Epidermal melanocyte (primary cell): ENCODE measurements around the gene RNF169.

Source experiments
- DNase-seq: peaks from one replicate; pipeline ENCODE4 v3.0.0; 2011; ENCODE audit warnings: low spot score; ENCODE audit not compliant: insufficient read length

The RNF169 gene, protein sequence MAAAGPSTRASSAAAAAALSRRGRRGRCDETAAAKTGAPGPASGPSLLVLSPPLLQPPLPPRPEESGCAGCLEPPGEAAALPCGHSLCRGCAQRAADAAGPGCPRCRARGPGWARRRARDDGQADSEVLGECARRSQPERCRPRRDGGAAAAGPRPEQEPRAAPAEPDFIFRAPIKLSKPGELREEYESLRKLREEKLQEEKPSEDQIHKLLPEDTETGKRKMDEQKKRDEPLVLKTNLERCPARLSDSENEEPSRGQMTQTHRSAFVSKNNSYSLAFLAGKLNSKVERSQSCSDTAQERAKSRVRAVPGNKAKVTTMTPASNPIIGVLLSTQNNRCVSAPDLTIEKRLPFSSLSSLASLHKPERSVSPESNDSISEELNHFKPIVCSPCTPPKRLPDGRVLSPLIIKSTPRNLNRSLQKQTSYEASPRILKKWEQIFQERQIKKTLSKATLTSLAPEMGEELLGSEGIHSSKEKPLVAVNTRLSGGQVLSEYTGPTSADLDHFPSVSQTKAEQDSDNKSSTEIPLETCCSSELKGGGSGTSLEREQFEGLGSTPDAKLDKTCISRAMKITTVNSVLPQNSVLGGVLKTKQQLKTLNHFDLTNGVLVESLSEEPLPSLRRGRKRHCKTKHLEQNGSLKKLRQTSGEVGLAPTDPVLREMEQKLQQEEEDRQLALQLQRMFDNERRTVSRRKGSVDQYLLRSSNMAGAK

DNA sequence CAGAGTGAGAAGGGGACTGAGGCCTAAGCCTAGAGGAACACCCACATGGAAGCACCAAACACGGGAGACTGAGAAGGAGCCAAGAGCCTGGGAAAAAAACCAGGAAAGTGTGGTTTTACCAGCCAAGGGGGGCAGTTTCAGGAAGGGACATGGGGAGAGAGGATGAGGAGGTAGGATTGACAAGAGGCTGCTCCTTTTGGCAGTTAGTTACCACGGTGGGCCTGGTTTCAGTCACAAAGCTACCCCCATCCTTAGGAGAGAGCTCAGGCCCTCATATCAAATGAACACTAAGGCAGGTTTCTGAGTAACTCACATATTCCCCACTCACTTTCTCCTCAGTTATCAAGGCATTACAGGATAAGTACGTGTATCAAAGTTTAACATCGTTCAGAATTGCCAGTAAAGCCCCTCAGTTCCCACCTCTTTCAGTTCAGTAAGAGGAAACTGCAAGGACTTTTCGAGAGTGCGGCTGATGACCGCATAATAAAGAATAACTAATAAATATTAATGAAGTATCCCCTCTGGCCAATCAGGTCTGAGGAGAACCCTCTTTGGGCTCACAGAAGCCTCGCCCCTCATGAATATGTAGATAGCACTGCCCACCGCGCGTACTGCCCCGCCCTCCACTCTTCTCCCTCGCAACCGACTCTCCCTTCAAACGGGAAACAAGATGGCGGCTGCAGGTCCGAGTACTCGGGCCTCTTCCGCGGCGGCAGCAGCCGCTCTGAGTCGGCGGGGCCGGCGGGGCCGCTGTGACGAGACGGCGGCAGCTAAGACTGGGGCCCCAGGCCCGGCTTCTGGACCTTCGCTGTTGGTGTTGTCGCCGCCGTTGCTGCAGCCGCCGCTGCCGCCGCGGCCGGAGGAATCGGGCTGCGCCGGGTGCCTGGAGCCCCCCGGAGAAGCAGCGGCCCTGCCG, at the start of gene RNF169:
TSS of gene RNF169 (plus strand) at position 639 of the 916 bp plus-strand sequence. CDS start at position 671, 32 bp downstream.
- DNase-seq = peak; percentile 99

DNA sequence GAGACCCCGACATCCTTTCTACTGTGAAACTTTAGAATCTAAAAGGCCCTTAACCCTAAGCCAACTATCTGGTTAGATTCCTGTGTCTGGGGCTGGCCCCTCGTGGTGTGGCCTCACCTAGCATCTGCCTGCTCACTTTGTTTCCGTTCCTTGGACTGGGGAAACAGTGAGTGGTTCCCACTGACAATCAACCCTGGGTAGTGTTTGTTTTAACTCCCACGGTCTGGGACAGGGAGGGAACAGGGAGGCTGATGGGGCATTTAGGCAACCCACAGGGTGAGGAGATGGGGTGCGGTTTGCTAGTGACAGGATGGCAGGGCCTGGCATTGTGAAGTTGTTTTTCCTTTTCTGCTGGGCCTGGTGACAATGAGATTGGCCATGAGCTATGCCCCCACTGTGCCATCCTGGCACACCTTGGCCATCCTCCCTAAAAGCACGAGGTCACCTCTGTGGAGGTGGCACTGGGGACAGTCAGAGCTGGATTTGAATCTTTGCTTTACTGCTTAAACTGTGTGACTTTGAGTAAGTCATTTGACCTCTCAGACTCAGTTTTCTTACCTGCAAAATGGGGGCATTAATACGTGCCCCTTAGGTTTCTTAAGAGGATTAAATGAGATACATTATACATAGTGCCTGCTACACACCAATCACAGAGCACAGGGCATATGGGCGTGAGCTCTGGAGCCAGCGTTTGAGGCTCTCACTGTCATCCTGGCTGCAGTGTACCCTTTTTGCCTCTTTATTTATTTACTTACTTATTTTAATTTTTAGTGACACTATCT, 48.8 kb upstream of the RNF169 start:
- DNase-seq = no peak

DNA sequence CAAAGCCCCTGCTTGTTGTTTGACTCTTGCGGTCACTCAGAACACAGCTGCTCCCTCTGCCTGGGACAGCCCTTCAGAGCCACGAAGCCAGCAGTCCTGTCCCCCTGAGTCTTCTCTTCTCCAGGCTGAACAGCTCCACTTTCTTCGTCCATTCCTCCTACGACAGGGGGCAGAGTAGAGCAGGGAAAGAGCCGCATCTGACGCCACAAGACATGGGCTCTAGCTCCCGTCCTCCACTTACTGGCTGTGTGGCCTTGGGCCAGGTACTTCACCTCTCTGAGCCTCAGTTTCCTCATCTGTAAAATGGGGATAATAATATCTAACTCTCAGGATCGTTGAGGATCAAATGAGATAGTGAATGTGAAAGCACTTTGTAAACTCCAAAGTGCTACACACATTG, 47.3 kb upstream of the RNF169 start:
- DNase-seq = no peak

DNA sequence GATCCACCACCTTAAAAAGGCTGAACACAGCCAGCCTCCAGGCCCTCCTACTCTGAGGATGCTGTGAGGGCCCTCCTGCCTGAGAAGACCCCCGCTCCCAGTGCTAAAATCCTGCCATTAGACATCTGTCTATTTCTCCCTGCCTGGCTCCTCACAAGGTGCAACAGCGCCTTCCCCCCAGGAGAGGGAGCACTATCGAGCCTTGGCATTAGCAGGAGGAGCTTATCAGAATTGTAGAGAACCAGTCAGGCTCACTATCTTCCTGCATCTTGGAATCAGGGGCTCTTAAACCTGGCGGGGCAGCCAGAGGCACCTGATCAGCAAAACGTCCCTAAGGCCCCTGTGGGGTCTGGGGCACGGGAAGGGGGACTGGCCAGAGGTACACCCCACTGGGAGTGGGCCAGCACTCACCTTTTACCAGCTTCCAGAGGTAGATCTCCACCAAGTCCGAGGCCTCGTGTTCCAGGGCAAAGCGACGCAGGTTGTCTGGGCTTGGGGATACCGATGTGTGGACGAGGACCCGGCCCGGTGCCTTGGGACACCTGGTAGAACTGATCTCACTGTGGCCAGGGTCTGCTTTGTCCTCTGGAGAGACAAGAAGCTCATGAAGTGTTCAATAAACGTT, 46.2 kb upstream of the RNF169 start:
- peak; percentile 82 for DNase-seq

DNA sequence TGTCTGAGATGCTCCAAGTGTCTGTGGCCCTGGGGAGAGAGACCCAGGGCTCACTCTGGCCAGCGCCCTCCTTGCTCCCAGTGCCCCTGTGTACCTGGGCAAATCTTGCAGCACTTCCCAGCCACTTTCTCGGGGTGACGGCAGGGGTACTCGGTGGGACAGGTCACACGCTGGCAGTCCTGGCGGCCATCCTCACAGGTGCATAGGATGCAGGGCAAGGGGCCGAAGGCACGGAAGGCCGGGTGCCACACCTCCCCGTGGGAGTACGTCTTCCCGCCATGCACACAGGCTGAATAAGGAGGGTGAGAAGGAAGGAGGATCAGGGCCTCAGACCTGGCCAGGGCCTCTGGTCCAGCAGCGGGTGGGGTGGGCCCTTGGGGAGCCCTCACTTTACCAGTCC, 45.4 kb upstream of the RNF169 start:
- no peak for DNase-seq

DNA sequence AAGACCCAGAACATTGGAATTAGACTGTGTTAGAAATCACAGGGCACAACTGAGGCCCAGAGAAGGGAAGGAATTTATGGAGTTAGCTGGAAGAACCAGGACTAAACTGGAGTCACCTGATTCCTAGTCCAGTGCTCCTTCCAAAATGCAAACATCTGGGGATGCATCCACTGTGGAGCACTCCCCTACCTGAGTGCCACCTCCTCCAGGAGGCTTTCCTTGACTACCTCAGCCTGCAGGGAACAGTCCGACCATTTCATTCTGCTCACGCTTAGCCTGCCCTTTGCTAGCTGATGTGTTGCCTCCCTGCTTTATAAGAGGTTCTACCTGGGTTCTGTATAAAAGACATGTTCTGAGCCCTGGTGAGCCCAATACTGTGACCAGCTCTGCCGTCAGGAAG, 41.5 kb upstream of the RNF169 start:
- no peak for DNase-seq

DNA sequence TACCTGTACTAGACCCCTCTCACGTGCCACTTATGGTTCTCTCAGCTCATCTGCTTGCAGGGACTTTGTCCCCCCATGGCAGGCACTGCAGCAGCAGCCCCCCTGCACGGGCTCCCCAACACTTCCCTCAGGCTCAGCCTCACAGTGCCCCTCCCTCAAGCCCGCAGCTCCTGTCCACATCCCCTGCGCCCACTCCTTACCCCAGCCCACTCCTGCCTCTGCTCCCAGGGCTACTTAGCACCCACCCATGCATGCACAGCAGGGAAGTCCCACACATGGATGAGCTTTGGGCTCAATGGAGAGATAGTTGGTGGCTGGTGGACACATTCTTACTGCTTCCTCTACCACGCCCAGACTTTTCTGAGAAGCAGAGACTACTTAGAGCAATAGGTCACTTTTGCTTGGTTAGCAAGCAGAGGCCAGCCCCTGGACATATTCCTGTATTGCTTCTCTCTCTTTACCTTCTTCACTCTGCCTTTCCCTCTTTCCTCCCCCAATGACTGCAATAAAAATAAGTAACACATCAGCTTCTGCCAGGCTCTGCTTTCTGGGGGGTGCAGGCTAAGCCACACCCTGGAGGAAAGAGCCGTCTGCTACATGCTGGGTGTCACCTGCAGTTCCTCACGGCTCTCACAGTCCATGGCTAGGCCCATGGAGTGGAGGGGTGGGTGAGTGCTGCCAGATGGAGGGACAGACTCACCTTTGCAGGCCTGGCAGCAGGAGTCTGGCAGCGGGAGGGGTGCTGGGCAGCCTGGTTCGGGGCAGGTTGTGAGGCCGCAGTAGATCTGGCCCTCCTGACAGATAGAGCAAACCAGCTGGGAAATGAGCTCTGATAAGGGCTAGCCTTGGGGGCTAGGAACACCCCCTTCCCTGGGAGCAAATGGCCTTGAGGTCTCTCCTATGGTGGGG, 40.8 kb upstream of the RNF169 start:
- DNase-seq = no peak

DNA sequence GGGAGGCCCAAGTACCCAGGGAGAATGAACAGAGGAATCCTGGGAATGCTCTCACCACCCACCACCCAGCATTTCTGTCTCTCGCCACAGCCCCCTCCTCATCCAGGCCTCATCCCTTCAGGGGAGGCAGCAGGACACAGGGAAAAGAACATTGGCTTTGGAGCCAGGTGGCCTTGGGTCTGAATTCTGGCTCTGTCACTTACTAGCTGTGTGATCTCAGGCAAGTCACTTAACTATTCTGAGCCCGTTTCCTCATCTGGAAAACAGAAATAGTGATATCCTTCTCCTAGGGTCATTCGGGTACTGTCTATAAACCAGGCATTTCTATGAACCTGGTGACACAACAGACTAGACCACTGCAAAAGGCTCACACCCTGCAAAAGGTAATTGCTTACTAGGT, 39.5 kb upstream of the RNF169 start:
- no peak for DNase-seq

DNA sequence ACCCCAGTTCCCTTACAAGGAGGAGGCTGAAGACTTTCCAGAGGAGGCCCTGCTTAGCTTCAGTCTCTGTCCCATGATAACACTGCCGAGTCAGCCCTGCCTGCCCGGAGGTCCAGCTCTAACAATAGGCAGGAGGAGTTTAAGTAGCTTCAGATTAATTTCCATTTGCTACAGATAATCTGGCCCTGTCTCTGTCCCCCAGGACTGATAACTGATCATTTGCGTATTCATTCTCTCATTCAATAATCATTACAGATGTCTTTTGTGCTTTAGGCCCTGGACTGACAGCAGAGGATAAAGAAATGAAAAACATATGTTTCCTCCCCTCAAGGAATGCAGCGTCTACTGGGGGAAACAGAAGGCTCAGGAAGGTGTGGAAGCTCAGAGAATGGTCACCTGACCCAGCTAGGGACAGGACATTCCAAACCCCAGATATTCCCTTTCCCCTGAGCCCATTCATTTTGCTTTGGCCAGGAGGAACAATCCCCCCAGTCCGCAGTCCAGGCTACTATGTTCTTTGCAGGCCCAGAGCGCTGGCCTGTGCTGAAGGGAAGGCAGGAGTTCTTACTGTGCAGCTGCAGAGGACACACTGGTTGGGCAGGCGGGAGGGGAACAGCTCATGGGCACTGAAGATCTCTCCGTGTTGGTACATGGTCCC, 38.2 kb upstream of the RNF169 start:
- DNase-seq = no peak

DNA sequence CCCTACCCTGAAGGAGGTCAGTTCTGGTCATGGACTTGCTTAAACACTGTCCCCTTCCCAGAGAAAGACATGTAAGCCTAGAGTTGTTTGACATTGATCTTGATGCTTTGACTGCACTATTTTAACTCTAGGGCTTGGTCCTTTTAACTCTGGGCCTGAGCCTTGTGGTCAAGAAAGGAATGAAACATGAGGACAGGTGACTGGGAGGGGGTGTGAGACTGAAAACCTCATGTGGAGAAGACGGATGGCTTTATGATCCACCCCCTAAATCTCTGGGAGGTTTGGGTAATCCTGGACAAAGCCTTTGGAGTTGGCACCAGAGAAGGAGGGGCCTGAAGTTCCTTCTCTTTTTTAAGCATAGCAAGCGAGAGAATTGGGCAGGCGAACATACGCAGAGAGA, 35.0 kb upstream of the RNF169 start:
- DNase-seq = no peak

DNA sequence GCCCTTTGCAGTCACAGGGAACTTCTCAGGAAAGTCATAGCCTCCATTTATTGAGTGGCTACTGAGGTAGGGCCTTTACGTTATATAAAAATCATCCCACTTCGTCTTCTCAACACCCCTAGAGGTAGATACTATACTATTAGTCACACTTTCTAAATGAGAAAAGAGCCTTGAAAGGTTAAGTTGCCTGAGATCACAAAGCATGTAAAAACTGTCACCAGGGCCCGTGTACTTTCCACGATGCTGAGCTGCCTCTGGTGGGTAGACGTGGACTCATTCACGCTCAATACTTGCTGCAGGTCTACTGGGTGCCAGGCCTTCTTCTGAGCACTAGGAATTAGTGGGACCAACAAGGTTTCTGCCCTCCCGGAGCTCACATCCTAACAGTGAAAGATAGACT, 33.7 kb upstream of the RNF169 start:
- no peak for DNase-seq

DNA sequence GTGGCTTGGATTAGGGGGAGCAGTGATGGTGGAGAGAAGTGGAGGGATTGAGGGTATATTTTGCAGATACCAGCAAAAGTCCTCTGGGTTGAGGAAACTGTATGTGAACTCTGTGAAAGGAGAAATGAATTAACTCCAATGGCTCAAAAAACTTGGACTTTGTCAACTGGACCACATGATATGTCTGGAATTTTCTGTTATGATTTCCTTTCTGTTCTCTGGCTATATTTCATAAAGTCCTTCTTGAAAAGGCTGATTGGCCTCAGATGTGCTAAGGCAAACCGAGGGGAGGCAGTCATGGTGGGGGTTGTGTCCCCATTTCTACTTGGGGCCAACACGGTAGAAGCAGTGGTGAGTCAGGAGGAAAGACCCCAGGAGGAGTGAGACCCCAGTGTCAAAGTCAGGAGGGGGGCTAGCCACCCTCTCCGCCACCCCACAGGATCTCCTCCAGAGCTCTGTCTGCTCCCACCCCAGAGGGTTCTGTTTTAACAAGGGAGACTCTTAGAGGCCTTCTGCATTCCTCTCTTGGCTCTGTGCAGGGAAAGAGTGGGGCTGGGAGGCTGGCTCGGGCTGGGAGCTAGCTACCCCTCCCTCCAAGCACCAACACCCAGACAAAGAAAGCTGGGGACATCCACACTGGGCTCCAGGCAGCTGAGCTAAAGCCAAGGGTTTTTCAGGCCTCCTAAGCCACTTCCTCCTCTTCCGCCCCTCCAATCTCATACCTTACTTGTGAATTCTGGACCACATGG, 31.3 kb upstream of the RNF169 start:
- no peak for DNase-seq

DNA sequence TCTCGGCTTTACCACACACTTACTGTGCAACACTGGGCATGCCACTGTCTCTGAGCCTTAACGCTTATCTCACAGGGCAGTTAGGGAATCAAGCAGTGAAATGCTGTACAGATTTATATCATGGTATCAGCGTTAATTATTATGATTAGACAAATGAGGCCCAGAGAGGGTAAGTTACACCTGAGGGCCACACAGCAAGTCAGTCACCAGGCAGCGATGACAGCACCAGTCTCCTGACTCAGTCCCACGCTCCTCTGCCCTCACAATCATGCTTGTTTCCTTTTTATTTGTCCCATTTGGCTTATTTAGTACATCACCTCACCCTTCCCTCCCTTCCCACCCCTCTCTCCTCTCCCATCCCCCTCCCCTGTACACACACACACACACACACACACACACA, 29.6 kb upstream of the RNF169 start:
- DNase-seq = no peak

DNA sequence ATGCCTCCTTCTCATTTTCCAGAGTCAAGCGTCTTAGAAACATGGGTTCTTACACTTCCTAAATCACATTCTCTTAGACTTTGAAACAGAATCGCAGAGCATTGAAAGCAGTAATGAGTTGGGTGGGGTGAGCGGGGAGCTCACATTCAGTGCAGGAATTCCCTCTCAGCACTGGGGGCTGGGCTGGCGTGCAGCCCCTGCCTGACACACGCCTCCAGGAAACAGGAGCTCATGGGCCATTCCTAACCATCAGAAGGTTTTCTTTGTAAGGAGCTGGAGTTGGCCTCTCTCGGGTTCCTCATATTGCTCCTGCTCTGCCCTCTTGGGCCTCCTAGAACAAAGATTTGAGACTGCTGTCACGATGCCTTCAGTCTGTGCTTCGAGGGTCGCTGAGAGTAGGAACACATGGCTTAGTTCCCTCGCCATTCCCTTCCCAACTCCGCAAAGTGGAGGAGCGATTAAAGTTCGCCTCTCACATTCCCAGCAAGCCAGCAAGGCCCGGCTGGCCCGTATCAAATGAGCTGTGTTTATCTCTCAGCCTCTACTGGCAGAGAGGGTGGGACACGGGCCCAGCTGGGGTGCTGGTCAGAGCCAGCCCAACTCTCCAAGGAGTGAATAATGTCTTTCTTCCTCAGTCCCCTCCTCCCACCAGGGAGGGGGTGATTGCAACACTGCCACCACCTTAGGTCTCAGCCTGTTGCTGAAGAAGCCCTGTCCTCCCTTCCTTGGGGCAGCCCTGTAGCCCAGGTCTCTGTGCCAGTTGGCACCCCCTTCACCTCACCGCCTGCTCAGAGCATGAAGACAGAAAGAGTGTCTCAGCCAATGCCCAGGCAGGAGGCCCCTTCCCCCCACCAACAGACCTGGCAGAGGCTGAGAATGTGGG, 27.8 kb upstream of the RNF169 start:
- DNase-seq = no peak

DNA sequence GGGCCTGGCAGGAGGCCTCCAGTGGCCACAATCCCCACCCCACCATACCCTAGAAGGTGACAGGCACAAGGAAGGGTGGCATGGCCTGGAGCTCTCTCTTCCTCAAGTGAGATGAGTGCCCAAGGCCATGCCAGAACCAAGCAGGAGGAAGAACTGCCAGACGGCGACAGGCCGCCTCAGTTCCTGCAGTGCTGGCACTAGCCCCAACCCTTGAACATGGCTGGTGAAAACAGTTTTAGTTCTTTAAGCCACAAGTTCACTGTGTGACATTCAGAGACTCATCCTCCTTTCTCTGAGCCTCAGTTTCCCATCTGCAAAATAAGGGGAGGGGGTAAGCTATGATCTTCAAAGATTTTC, 27.2 kb upstream of the RNF169 start:
- no peak for DNase-seq

DNA sequence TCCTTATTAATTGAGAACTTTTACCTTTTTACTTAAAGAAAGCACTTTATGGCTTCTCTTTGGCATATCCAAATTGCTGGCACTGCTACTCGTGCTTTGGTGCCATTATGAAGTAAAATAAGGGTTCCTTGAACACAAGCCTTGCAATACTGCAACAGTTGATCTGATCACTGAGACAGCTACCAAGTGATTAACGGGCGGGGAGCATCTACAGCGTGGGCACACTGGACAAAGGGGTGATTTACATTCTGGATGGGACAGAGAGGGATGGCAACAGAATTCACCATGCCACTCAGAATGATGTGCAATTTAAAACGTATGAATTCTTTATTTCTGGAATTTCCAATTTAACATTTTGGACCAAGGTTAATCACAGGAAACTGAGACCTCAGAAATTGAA, 25.1 kb upstream of the RNF169 start:
- DNase-seq = no peak

DNA sequence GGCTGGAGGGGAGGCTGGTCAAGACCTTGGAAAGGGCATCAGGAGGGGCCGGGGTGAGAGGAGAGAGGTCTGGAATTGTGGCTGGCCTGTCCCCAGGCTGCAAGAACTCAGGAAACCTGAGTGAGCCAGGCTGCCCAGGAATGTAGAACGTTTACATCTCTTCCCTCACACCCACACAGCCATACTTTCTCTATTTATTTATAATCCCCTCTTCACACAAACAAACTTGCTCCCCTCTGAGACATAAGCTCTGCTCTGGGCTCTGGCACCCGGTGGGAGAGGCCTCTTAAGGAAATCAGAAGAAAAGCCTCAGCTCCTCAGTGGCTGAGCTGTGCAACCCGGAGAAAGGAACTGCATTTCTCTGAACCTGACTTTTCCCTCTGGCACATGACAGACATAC, 22.9 kb upstream of the RNF169 start:
- no peak for DNase-seq
